Gastrocnemius medialis (tissue), 4 donors: Measurements from ENCODE around the gene DTNB.

Source experiments
- CTCF ChIP-seq, 5 experiments: fragments of 450-650 bp in 3 of 5; fragments of 200-600 bp in 2 of 5; sonication (generic) in 2 of 5; IDR thresholded peaks in 4 of 5; conservative IDR thresholded peaks in 1 of 5; 1 replicate in 4 of 5; 2 replicates in 1 of 5; pipeline ENCODE4 v1.5.1; 2016 to 2019; ENCODE audit warnings: antibody characterized with exemption in 5 of 5, mild to moderate bottlenecking in 3 of 5, moderate library complexity in 3 of 5
- POLR2A ChIP-seq, 2 donors: fragments of 450-650 bp; IDR thresholded peaks; one replicate each; pipeline ENCODE4 v1.6.1; 2017; ENCODE audit warnings: antibody characterized with exemption in 2 of 2, mild to moderate bottlenecking in 2 of 2, moderate library complexity in 2 of 2

- TF ChIP-seq CTCF (IDR thresholded peaks at IDR 0.05 in 4 of 5, conservative IDR thresholded peaks at IDR 0.05 in 1 of 5), result no peak
- no peak for TF ChIP-seq POLR2A (IDR thresholded peaks at IDR 0.05)
Observed at GRCh38 chr2:25397777-25398176, 275.6 kb downstream of the DTNB start.
